ENCODE measurements around the gene NR2C2.
A peak's percentile ranks its signal among the peaks of the same experiment; 100 is the strongest.

The NR2C2 gene

DNA sequence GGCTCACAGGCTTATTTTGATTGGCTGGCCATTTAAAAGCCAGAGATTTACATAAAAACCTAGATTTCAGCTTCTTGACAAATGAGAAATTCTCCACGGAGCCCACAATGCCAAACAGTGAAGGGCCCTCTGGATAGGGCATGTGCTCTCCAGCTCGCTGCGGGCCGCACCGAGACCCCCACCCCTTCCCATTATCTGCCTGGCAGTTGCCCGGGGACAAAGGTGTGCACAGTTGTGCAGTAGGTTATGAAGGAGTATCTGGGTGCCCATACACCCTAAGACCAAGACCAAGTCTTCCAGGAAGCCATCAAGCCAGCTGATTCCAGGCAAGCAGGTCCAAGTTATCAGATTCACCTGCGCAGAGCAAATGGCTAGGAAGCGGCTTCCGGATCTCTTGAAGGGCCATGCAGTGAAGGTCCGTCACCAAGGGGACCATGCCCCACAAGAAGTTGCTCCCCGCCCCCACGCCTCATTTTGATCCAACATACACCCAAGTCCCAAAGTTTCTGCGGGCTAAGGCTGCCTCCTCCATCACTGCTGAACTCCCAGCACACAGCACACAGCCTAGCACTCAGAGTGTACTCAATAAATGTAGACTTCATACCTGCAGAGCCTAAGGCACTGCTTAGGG lies 116.4 kb downstream of the NR2C2 start:
- TF ChIP-seq, protein P1, sequence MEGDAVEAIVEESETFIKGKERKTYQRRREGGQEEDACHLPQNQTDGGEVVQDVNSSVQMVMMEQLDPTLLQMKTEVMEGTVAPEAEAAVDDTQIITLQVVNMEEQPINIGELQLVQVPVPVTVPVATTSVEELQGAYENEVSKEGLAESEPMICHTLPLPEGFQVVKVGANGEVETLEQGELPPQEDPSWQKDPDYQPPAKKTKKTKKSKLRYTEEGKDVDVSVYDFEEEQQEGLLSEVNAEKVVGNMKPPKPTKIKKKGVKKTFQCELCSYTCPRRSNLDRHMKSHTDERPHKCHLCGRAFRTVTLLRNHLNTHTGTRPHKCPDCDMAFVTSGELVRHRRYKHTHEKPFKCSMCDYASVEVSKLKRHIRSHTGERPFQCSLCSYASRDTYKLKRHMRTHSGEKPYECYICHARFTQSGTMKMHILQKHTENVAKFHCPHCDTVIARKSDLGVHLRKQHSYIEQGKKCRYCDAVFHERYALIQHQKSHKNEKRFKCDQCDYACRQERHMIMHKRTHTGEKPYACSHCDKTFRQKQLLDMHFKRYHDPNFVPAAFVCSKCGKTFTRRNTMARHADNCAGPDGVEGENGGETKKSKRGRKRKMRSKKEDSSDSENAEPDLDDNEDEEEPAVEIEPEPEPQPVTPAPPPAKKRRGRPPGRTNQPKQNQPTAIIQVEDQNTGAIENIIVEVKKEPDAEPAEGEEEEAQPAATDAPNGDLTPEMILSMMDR (IDR thresholded peaks at IDR 0.05) = no peak
- TF ChIP-seq ZFX (IDR thresholded peaks at IDR 0.05; ENCODE audit: borderline replicate concordance) = no peak
- H3K27ac ChIP-seq = peak overlapping the region; percentile 82

GRCh38 chr3:15064299-15064834 lies 117.0 kb downstream of the NR2C2 start:
- peak overlapping the region; percentile 82 for H3K27ac ChIP-seq
- TF ChIP-seq, protein P1 (IDR thresholded peaks at IDR 0.05) = no peak
- no peak for TF ChIP-seq ZFX (IDR thresholded peaks at IDR 0.05; ENCODE audit: borderline replicate concordance)

- TF ChIP-seq, protein P1 (IDR thresholded peaks at IDR 0.05) = no peak
- no peak for TF ChIP-seq ZFX (IDR thresholded peaks at IDR 0.05; ENCODE audit: borderline replicate concordance)
- H3K27ac ChIP-seq = peak within 1 kb of the TSS; percentile 82
Measured at GRCh38 chr3:15064835-15065549, 117.6 kb downstream of the NR2C2 start, which contains the start of gene MRPS25. Gene MRPS25, minus strand, starts transcription at chr3:15065315. Its CDS starts 121 bp downstream, at chr3:15065194.

GRCh38 chr3:15065550-15066007 lies 118.2 kb downstream of the NR2C2 start:
- no peak for TF ChIP-seq ZFX (IDR thresholded peaks at IDR 0.05; ENCODE audit: borderline replicate concordance)
- TF ChIP-seq, protein P1 (IDR thresholded peaks at IDR 0.05) = no peak

GRCh38 chr3:15066467-15066866 lies 119.1 kb downstream of the NR2C2 start:
- no peak overlapping the region for H3K27ac ChIP-seq
- TF ChIP-seq, protein P1 (IDR thresholded peaks at IDR 0.05) = no peak
- TF ChIP-seq ZFX (IDR thresholded peaks at IDR 0.05; ENCODE audit: borderline replicate concordance) = no peak

More at GRCh38 chr3:15065550-15066007, 118.2 kb downstream of the NR2C2 start:
- H3K27ac ChIP-seq = peak overlapping the region; percentile 82

- no peak overlapping the region for H3K27ac ChIP-seq
- TF ChIP-seq, protein P1 (IDR thresholded peaks at IDR 0.05) = no peak
- no peak for TF ChIP-seq ZFX (IDR thresholded peaks at IDR 0.05; ENCODE audit: borderline replicate concordance)
Measured at GRCh38 chr3:15069441-15069840, 122.1 kb downstream of the NR2C2 start.

DNA sequence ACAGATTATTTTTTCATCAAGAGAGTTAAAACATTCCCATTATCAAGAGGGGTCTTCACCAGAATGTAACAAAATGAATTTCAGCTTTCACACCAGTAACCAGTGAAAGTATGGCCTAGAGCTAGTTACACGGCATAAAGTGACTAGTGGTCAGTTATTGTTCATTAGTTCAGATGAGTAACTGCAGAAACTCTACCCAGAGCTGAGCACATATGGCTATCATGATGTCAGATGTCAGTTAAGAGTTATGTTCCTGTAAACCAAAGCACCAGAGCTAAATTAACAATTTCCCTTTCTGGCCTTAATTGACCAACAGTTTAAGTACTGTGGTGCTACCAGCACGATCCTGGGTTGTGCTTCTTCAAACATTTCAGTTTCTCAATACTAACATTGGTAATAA lies 124.3 kb downstream of the NR2C2 start:
- TF ChIP-seq, protein P1 (IDR thresholded peaks at IDR 0.05) = no peak
- TF ChIP-seq ZFX (IDR thresholded peaks at IDR 0.05; ENCODE audit: borderline replicate concordance) = no peak
- no peak overlapping the region for H3K27ac ChIP-seq
